Liver (tissue), 9 donors: Measurements from ENCODE around the gene SYNGR3. TPM values are rescaled to one million over a fixed set of nuclear protein-coding genes. Genes with fewer than 3 reads are reported as not detected.

ENCODE experiments used
- DNase-seq: peaks from one replicate; pipeline ENCODE4 v3.0.0-alpha.2; 2017; ENCODE audit warnings: low spot score
- H3K27ac ChIP-seq, 2 donors: one replicate each; pipeline ENCODE4 v1.7.0; 2013; ENCODE audit warnings: inconsistent platforms in 2 of 2, low read length in 2 of 2, control low read depth in 1 of 2, low read depth in 1 of 2, mild to moderate bottlenecking in 1 of 2
- H3K27me3 ChIP-seq, 4 donors: one replicate each; pipeline versions ENCODE4 v1.6.1 to v1.7.0; 2013; ENCODE audit warnings: low read length in 3 of 4, inconsistent platforms in 1 of 4, mild to moderate bottlenecking in 1 of 4, moderate library complexity in 1 of 4; ENCODE audit not compliant: control insufficient read depth in 4 of 4, insufficient read depth in 4 of 4
- H3K36me3 ChIP-seq, 4 donors: one replicate each; pipeline versions ENCODE4 v1.6.1 to v1.7.0; 2013; ENCODE audit warnings: low read length in 3 of 4, mild to moderate bottlenecking in 3 of 4, low read depth in 1 of 4, moderate library complexity in 1 of 4; ENCODE audit not compliant: control insufficient read depth in 4 of 4, insufficient read depth in 3 of 4
- H3K4me1 ChIP-seq, 4 donors: one replicate each; pipeline versions ENCODE4 v1.6.1 to v1.7.0; 2013; ENCODE audit warnings: low read length in 3 of 4, mild to moderate bottlenecking in 3 of 4, moderate library complexity in 1 of 4; ENCODE audit not compliant: control insufficient read depth in 4 of 4, insufficient read depth in 4 of 4
- H3K4me3 ChIP-seq, 3 donors: one replicate each; pipeline versions ENCODE4 v1.6.1 to v1.7.0; 2013; ENCODE audit warnings: low read length in 3 of 3, control low read depth in 1 of 3, low read depth in 1 of 3, mild to moderate bottlenecking in 1 of 3
- H3K9ac ChIP-seq, 2 donors: one replicate each; pipeline ENCODE4 v1.7.0; 2013; ENCODE audit warnings: low read length in 2 of 2, mild to moderate bottlenecking in 2 of 2, moderate library complexity in 2 of 2, control low read depth in 1 of 2, low read depth in 1 of 2
- H3K9me3 ChIP-seq, 4 donors: one replicate each; pipeline versions ENCODE4 v1.6.1 to v1.7.0; 2013; ENCODE audit warnings: low read length in 3 of 4; ENCODE audit not compliant: control insufficient read depth in 4 of 4
- CTCF ChIP-seq: fragments of 150-350 bp; IDR thresholded peaks from 2 replicates; pipeline ENCODE4 v1.5.1; 2017; ENCODE audit warnings: improper control_type of control experiment, low read depth, low read length; ENCODE audit not compliant: missing input control
- EGR1 ChIP-seq, 2 donors: IDR thresholded peaks; 2 replicates each; pipeline ENCODE4 v1.6.1; 2016 to 2018; ENCODE audit warnings: antibody characterized with exemption in 2 of 2, low read depth in 2 of 2
- FOXA1 ChIP-seq: IDR thresholded peaks from 2 replicates; pipeline ENCODE4 v1.6.1; 2016; ENCODE audit warnings: antibody characterized with exemption
- FOXA2 ChIP-seq: IDR thresholded peaks from 2 replicates; pipeline ENCODE4 v1.6.1; 2016; ENCODE audit warnings: antibody characterized with exemption
- GABPA ChIP-seq, 2 donors: IDR thresholded peaks in 1 of 2; conservative IDR thresholded peaks in 1 of 2; 2 replicates each; pipeline ENCODE4 v1.6.1; 2016; ENCODE audit warnings: antibody characterized with exemption in 2 of 2, mild to moderate bottlenecking in 1 of 2, moderate library complexity in 1 of 2
- HNF4A ChIP-seq, 2 donors: conservative IDR thresholded peaks; 2 replicates each; pipeline ENCODE4 v1.6.1; 2016; ENCODE audit warnings: antibody characterized with exemption in 2 of 2, mild to moderate bottlenecking in 2 of 2
- HNF4G ChIP-seq: IDR thresholded peaks from 2 replicates; pipeline ENCODE4 v1.6.1; 2016; ENCODE audit warnings: antibody characterized with exemption
- JUND ChIP-seq, 2 donors: IDR thresholded peaks; 2 replicates each; pipeline ENCODE4 v1.6.1; 2016; ENCODE audit warnings: antibody characterized with exemption in 2 of 2
- MAX ChIP-seq: IDR thresholded peaks from 2 replicates; pipeline ENCODE4 v1.6.1; 2016; ENCODE audit warnings: antibody characterized with exemption
- NR2F2 ChIP-seq: IDR thresholded peaks from 2 replicates; pipeline ENCODE4 v1.6.1; 2016; ENCODE audit warnings: antibody characterized with exemption
- RAD21 ChIP-seq, 2 donors: IDR thresholded peaks; 2 replicates each; pipeline ENCODE4 v1.6.1; 2016; ENCODE audit warnings: antibody characterized with exemption in 2 of 2, mild to moderate bottlenecking in 2 of 2
- RXRA ChIP-seq, 2 donors: IDR thresholded peaks; 2 replicates each; pipeline ENCODE4 v1.6.1; 2017 to 2018; ENCODE audit warnings: antibody characterized with exemption in 2 of 2, mild to moderate bottlenecking in 1 of 2
- SP1 ChIP-seq: IDR thresholded peaks from 2 replicates; pipeline ENCODE4 v1.6.1; 2018; ENCODE audit warnings: antibody characterized with exemption, mild to moderate bottlenecking
- TAF1 ChIP-seq: conservative IDR thresholded peaks from 2 replicates; pipeline ENCODE4 v1.6.1; 2016; ENCODE audit warnings: antibody characterized with exemption, mild to moderate bottlenecking
- YY1 ChIP-seq: IDR thresholded peaks from 2 replicates; pipeline ENCODE4 v1.6.1; 2016; ENCODE audit warnings: antibody characterized with exemption, mild to moderate bottlenecking
- ZBTB33 ChIP-seq: IDR thresholded peaks from 2 replicates; pipeline ENCODE4 v1.6.1; 2016; ENCODE audit warnings: antibody characterized with exemption
- WGBS: extraction: QIAGEN DNeasy Blood & Tissue Kit; methylation state at CpG from one replicate; pipeline ENCODE4 v1.1.7; 2013; 5-methylcytosine and 5-hydroxymethylcytosine counted together
- polyA plus RNA-seq, 2 donors: library from polyadenylated mRNA; stranded (reverse) in 1 of 2; unstranded in 1 of 2; fragments of 200-250 nt in 1 of 2; fragments of >200 nt in 1 of 2; fragmentation: Nextera tagmentation in 1 of 2; extraction: Ambion mirVana in 1 of 2; gene quantifications; one replicate each; pipeline versions ENCODE4 v1.2.1 to v1.2.3, GENCODE V29; 2013 to 2015
- total RNA-seq, 2 donors: library from RNA; depleted of rRNA; stranded (reverse); fragments of >200 nt; gene quantifications; one replicate each; pipeline ENCODE4 v1.2.3, GENCODE V29; 2014
- TF ChIP-seq, protein P1 (sequence below): IDR thresholded peaks from 2 replicates; pipeline ENCODE4 v1.6.1; 2016; ENCODE audit warnings: antibody characterized with exemption
- TF ChIP-seq, protein P2 (sequence below): IDR thresholded peaks from 2 replicates; pipeline ENCODE4 v1.6.1; 2016; ENCODE audit warnings: antibody characterized with exemption, mild to moderate bottlenecking
- donor health status: healthy.
- donor health status: healthy.
- donor health status: healthy.
- donor health status: healthy.
- donor health status: healthy.

The SYNGR3 gene
- total and polyA plus RNA-seq, 4 donors = 0.09 to 0.47 (median 0.17) TPM; not detected in 1

GRCh38 chr16:2038382-2039231 is 48.8 kb downstream of the SYNGR3 start:
- peak overlapping the region; percentile 95 to 98 for H3K27ac ChIP-seq
- 20% methylated on average over 41 of the region's 41 CpGs for WGBS
- DNase-seq = no peak
- H3K4me1 ChIP-seq = peaks cover 30 to 85% (median 58%) of the 10 kb centered on the region in 4 donors
- H3K9ac ChIP-seq = peak overlapping the region in 1 of 2 donors; percentile 14
- peaks cover 0 to 2% (median 0%) of the 10 kb centered on the region in 4 donors for H3K36me3 ChIP-seq
- no peaks in the 10 kb centered on the region for H3K9me3 ChIP-seq
- H3K4me3 ChIP-seq = peak overlapping the region; percentile 21 to 82 (median 69)
- TF ChIP-seq HNF4G = no peak
- H3K27me3 ChIP-seq = no peaks in the 10 kb centered on the region

DNA sequence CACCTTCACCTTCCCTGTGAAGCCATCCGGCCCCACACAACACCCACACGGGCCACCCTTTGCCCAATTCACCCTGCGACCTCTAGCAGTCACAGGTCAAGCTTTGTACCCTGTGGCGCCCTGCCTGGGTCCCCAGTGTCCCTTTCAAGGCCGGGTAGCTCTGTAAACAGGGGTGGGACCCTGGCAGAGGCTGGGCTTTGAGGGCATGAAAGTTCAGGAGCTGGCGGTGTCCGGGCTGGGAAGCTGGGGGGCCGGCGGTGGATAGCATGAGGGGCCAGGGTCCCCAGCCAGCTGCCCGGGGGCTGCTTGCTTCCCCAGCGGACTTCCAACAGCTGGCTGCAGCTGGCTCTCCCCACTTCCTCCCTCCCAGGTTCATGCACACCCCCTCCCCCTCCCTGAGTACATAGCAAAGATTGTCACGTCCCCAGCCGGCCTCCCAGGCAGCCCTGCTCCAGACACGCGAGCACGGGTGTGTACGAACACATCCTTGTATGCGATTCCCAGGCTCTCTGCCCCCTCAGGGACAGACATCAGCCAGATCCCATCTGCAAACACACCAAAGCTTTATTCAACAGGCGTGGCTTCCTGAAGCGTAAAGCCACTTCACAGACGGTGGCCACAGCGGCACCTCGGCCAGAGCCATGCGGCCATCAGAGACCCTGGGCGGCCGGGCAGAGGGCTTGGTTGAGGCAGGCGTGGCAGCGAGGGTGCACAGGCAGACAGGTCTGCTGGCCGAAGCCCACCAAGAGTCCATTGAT is 49.7 kb downstream of the SYNGR3 start:
- peaks cover 0 to 2% (median 0%) of the 10 kb centered on the region in 4 donors for H3K36me3 ChIP-seq
- H3K4me3 ChIP-seq = peak overlapping the region in 2 of 3 donors; percentile 11 to 69
- peak overlapping the region; percentile 95 to 98 for H3K27ac ChIP-seq
- WGBS = 13% methylated on average over 29 of the region's 29 CpGs
- peaks cover 26 to 84% (median 57%) of the 10 kb centered on the region in 4 donors for H3K4me1 ChIP-seq
- TF ChIP-seq JUND (IDR thresholded peaks at IDR 0.05) (peak; percentile 41 to 53), FOXA1 (peak; percentile 84), GABPA (IDR thresholded peaks at IDR 0.05 in 1 of 2, conservative IDR thresholded peaks at IDR 0.05 in 1 of 2) (peak in 1 of 2 donors; percentile 52), FOXA2 (peak; percentile 86), TAF1 (peak; percentile 62), EGR1 (IDR thresholded peaks at IDR 0.05; ENCODE audit: low read depth in 2 of 2) (peak; percentile 37 to 74), NR2F2 (peak; percentile 99), HNF4A (conservative IDR thresholded peaks at IDR 0.05) (peak; percentile 89 to 93), SP1 (peak; percentile 99), RAD21 (IDR thresholded peaks at IDR 0.05) (peak in 1 of 2 donors; percentile 18), HNF4G (peak; percentile 80), YY1 (peak; percentile 75), CTCF (no peak), MAX (peak; percentile 48), ZBTB33 (peak; percentile 74), RXRA (IDR thresholded peaks at IDR 0.05) (peak; percentile 97 to 99)
- TF ChIP-seq, protein P1, sequence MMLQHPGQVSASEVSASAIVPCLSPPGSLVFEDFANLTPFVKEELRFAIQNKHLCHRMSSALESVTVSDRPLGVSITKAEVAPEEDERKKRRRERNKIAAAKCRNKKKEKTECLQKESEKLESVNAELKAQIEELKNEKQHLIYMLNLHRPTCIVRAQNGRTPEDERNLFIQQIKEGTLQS = peak; percentile 45
- TF ChIP-seq, protein P2, sequence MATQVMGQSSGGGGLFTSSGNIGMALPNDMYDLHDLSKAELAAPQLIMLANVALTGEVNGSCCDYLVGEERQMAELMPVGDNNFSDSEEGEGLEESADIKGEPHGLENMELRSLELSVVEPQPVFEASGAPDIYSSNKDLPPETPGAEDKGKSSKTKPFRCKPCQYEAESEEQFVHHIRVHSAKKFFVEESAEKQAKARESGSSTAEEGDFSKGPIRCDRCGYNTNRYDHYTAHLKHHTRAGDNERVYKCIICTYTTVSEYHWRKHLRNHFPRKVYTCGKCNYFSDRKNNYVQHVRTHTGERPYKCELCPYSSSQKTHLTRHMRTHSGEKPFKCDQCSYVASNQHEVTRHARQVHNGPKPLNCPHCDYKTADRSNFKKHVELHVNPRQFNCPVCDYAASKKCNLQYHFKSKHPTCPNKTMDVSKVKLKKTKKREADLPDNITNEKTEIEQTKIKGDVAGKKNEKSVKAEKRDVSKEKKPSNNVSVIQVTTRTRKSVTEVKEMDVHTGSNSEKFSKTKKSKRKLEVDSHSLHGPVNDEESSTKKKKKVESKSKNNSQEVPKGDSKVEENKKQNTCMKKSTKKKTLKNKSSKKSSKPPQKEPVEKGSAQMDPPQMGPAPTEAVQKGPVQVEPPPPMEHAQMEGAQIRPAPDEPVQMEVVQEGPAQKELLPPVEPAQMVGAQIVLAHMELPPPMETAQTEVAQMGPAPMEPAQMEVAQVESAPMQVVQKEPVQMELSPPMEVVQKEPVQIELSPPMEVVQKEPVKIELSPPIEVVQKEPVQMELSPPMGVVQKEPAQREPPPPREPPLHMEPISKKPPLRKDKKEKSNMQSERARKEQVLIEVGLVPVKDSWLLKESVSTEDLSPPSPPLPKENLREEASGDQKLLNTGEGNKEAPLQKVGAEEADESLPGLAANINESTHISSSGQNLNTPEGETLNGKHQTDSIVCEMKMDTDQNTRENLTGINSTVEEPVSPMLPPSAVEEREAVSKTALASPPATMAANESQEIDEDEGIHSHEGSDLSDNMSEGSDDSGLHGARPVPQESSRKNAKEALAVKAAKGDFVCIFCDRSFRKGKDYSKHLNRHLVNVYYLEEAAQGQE = no peak
- H3K9me3 ChIP-seq = no peaks in the 10 kb centered on the region
- H3K27me3 ChIP-seq = no peaks in the 10 kb centered on the region
- DNase-seq = peak; percentile 65
- H3K9ac ChIP-seq = peak overlapping the region in 1 of 2 donors; percentile 1
